GM23248 (cell line): ENCODE data around the gene ARV1.

Experiments
- EZH2 ChIP-seq: fragments of 200-600 bp; sonication (generic); IDR thresholded peaks from 2 replicates; pipeline ENCODE4 v1.6.1; 2018; ENCODE audit warnings: antibody characterized with exemption, mild to moderate bottlenecking; ENCODE audit not compliant: insufficient read depth, poor library complexity, severe bottlenecking
- EZH2phosphoT487 ChIP-seq: fragments of 200-600 bp; sonication (generic); IDR thresholded peaks from 2 replicates; pipeline ENCODE4 v1.6.1; 2018; ENCODE audit warnings: antibody characterized with exemption, moderate library complexity, mild to moderate bottlenecking, low read depth; ENCODE audit not compliant: insufficient read depth

- TF ChIP-seq EZH2phosphoT487 (no peak), EZH2 (no peak)
Observed at GRCh38 chr1:231049121-231049979, 70.5 kb downstream of the ARV1 start.
